Activated T-helper 1 cell treated with anti-CD3 and anti-CD28 coated beads, Interleukin-2, amount 50 U/mL, for 16 hours (primary cell): Measurements from ENCODE around the gene YIPF3.
"Not testable (repeated sequence)": the region's sequence is repeated elsewhere in the genome, so short reads cannot be mapped to it uniquely, and the experiment has no call there.

ENCODE experiments used
- DNase-seq, 2 donors: peaks; one replicate each; pipeline ENCODE4 v3.0.0-alpha.2; 2020; ENCODE audit warnings: low read depth in 1 of 2, low spot score in 1 of 2

The YIPF3 gene

DNA sequence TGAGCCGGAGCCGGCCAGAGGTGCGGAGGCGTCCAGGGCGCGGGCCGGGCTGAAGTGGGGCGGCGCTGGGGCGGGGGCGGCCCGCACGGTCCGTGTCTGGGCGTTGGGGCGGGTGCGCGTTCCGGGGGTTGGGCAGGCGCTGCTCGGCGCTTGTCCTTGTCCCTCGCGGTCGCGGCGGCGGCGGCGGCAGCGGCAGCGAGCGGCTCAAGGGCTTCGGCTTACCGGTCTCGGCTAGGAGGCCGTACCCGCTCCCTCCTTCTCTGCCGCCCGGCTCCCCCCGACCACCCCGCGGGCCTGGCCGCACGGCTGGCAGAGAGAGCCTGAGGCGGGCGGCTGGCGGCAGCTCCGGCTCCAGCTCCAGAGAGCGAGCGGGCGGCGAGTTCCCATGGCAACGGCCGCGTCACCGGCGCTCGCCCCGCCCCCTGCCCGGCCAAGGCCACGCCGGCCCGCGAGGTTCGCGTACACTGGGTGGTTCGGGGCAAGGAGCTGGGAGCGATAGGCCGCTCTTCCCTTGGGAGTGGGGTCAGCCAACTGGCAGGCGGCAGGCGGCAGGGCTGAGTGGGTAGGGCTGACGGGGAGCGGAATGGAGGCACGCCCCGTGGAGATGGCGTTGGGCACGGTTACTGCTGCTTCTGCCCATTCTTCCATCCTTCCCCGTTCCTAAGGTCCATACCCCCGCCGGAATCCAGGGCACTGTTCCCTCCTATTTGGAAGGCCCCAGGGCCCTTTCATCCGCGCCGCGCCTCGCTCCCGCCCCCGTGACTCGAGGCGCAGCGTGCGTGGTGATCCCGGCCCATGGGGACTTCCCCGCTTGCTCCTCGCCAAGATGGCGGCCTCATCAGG is 6.5 kb downstream of the YIPF3 start, which contains the start of gene LRRC73:
TSS of gene LRRC73 (minus strand) at position 363 of the 843 bp plus-strand sequence. CDS start 561 bp downstream, outside the sequence.
- peak; percentile 50 to 71 for DNase-seq

GRCh38 chr6:43509142-43509983 is 7.4 kb downstream of the YIPF3 start:
- no peak for DNase-seq

GRCh38 chr6:43508481-43509141 is 8.1 kb downstream of the YIPF3 start:
- no peak for DNase-seq

GRCh38 chr6:43506667-43507471 is 9.9 kb downstream of the YIPF3 start:
- DNase-seq = peak; percentile 61 to 68

- DNase-seq = no peak
These were observed 10.6 kb downstream of the YIPF3 start for GRCh38 chr6:43506171-43506570.

- DNase-seq = no peak
These were observed 11.0 kb downstream of the YIPF3 start for GRCh38 chr6:43505718-43506117.

GRCh38 chr6:43504756-43505593 is 11.8 kb downstream of the YIPF3 start:
- DNase-seq = no peak

DNA sequence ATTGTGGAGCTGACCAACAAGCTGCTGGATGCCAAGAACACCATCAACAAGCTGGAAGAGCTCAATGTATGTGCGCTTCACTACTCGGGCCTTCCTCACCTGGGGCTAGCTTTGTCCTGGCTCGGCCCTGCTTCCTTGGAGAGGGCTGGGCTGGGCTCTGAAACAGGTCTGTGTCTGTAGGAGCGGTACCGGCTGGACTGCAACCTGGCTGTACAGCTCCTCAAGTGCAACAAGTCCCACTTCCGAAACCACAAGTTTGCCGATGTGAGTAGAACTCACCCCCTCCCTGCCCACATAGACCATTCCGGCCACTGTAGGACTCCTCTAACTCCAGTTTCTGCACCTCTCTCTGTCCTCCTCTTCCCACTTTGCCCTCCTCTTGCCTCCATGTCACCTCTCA is 13.3 kb downstream of the YIPF3 start:
- no peak for DNase-seq

DNA sequence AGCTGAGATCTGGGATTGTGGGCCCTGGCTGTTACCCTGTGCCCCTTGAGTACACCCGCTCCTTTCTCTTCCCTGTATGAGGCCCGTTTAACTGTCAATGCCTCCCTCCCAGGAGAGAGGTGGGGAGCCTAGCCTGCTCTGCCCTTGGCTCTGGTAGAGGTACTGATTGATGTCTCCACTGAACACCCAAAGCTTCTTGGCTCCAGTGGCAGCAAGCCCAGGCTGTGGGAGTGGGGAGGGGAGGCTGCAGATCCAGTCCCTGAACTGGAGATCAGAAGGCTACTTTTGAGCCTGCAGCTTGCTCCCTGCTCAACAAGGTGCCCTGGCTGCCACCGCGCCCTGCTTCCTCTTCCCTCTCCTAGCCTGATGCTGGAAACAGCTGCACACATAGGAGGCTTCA is 14.1 kb downstream of the YIPF3 start:
- no peak for DNase-seq

- DNase-seq = no peak
These were observed 15.8 kb downstream of the YIPF3 start for GRCh38 chr6:43500921-43501320.

- DNase-seq = no peak
These were observed 17.5 kb downstream of the YIPF3 start for GRCh38 chr6:43499028-43499815.

GRCh38 chr6:43498291-43498690 is 18.4 kb downstream of the YIPF3 start:
- not testable (repeated sequence) for DNase-seq

- no peak for DNase-seq
These were observed 19.0 kb downstream of the YIPF3 start for GRCh38 chr6:43497689-43498088.

- no peak for DNase-seq
These were observed 19.7 kb downstream of the YIPF3 start for GRCh38 chr6:43497129-43497396.

GRCh38 chr6:43496370-43497128 is 20.2 kb downstream of the YIPF3 start:
- no peak for DNase-seq

- DNase-seq = no peak
These were observed 21.3 kb downstream of the YIPF3 start for GRCh38 chr6:43495409-43495941.

DNA sequence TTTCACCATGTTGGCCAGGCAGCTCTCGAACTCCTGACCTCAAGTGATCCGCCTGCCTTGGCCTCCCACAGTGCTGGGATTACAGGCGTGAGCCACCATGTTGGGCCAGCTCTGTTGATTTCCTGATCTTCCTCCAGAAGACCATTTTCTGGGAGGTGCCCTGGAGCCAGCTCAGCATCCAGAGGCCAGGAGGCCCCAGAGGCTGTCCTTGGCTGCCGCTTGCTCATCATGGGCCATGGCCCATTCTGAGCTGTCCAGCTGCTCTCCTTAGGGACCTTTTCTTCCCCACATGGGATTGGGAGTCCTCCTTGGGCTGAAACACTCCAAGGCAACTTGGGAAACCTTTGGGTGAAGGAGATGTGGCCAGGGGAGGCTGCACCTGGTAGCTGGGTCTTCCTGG is 22.0 kb downstream of the YIPF3 start:
- DNase-seq = no peak

GRCh38 chr6:43494321-43494720 is 22.4 kb downstream of the YIPF3 start:
- no peak for DNase-seq
